H1 (cell line): Measurements from ENCODE around the gene PMM1. TPM values are rescaled to one million over a fixed set of nuclear protein-coding genes. Genes with fewer than 3 reads are reported as not detected.
"Not testable (repeated sequence)": the region's sequence is repeated elsewhere in the genome, so short reads cannot be mapped to it uniquely, and the experiment has no call there.

Source experiments
- CTCF ChIA-PET: fragments of 300-600 bp; sonication (Branson Sonifier 250); formaldehyde crosslinking; loops from one replicate; lab custom pipeline; 2021; ENCODE audit not compliant: partially characterized antibody; lab: Charles Lee
- POLR2A ChIA-PET: fragments of 300-600 bp; sonication (Branson Sonifier 250); formaldehyde crosslinking; loops from one replicate; lab custom pipeline; 2021; ENCODE audit warnings: inconsistent platforms; ENCODE audit not compliant: partially characterized antibody; lab: Charles Lee
- DNase-seq, 2 experiments: peaks; one replicate each; pipeline versions ENCODE4 v3.0.0 to v3.0.0-alpha.2; 2010 to 2022; ENCODE audit warnings: low spot score in 2 of 2, low read depth in 1 of 2, mixed read lengths in 1 of 2
- FAIRE-seq: peaks from 2 replicates; lab custom pipeline; 2011; peaks lifted over from hg19 to GRCh38; lab: Jason Lieb, UNC
- H2AFZ ChIP-seq: 2 replicates; pipeline ENCODE4 v1.8.1; 2012; ENCODE audit warnings: low read length, inconsistent platforms
- H2AK5ac ChIP-seq: 2 replicates; pipeline ENCODE4 v1.6.1; 2013; ENCODE audit warnings: low read depth, low read length
- H2BK120ac ChIP-seq: replicated peaks from 2 replicates; pipeline ENCODE3; 2013; ENCODE audit warnings: low read depth, low read length, inconsistent platforms
- H2BK12ac ChIP-seq: 2 replicates; pipeline ENCODE4 v1.6.1; 2013; ENCODE audit warnings: low read depth, low read length
- H2BK15ac ChIP-seq: 2 replicates; pipeline ENCODE4 v1.6.1; 2013; ENCODE audit warnings: low read length
- H2BK20ac ChIP-seq: 2 replicates; pipeline ENCODE4 v1.6.1; 2013; ENCODE audit warnings: low read length
- H2BK5ac ChIP-seq: 2 replicates; pipeline ENCODE4 v1.6.1; 2013; ENCODE audit warnings: low read depth, low read length
- H3K14ac ChIP-seq: 2 replicates; pipeline ENCODE4 v1.6.1; 2013; ENCODE audit warnings: inconsistent platforms; ENCODE audit not compliant: insufficient read length
- H3K18ac ChIP-seq: 2 replicates; pipeline ENCODE4 v1.6.1; 2013; ENCODE audit warnings: low read length; ENCODE audit errors: extremely low read depth
- H3K23ac ChIP-seq: 2 replicates; pipeline ENCODE4 v1.6.1; 2013; ENCODE audit warnings: inconsistent platforms; ENCODE audit not compliant: insufficient read length
- H3K23me2 ChIP-seq: 2 replicates; pipeline ENCODE4 v1.6.1; 2013; ENCODE audit warnings: low read depth, low read length
- H3K27ac ChIP-seq: 2 replicates; pipeline ENCODE4 v1.6.1; 2011; ENCODE audit warnings: low read depth, low read length, inconsistent platforms
- H3K27me3 ChIP-seq, 4 experiments: replicated peaks in 1 of 4; 1 replicate in 1 of 4; 2 replicates in 3 of 4; pipeline versions ENCODE4 v1.6.1 to v1.8.1; 2011 to 2013; ENCODE audit warnings: low read length in 3 of 4, mild to moderate bottlenecking in 3 of 4, inconsistent platforms in 2 of 4, mixed read lengths in 2 of 4, moderate library complexity in 1 of 4; ENCODE audit not compliant: control insufficient read depth in 3 of 4, insufficient read depth in 3 of 4; ENCODE audit errors: extremely low read depth in 1 of 4
- H3K36me3 ChIP-seq, 4 experiments: 2 replicates each; pipeline versions ENCODE4 v1.6.1 to v1.8.1; 2011 to 2013; ENCODE audit warnings: mild to moderate bottlenecking in 4 of 4, low read length in 3 of 4, moderate library complexity in 2 of 4, control low read depth in 1 of 4, inconsistent platforms in 1 of 4; ENCODE audit not compliant: insufficient read depth in 4 of 4, control insufficient read depth in 2 of 4
- H3K4ac ChIP-seq: replicated peaks from 2 replicates; pipeline ENCODE3; 2013; ENCODE audit warnings: low read length, low read depth, mixed read lengths, inconsistent platforms; ENCODE audit not compliant: insufficient read length
- H3K4me1 ChIP-seq, 4 experiments: replicated peaks in 1 of 4; 1 replicate in 1 of 4; 2 replicates in 3 of 4; pipeline versions ENCODE4 v1.6.1 to v1.8.1; 2011 to 2013; ENCODE audit warnings: low read length in 3 of 4, inconsistent platforms in 2 of 4, mixed read lengths in 1 of 4; ENCODE audit not compliant: insufficient read depth in 4 of 4, control insufficient read depth in 3 of 4
- H3K4me2 ChIP-seq, 2 experiments: 2 replicates each; pipeline versions ENCODE4 v1.6.1 to v1.8.1; 2011 to 2013; ENCODE audit warnings: low read depth in 2 of 2, low read length in 2 of 2, control low read depth in 1 of 2, inconsistent platforms in 1 of 2, mild to moderate bottlenecking in 1 of 2; ENCODE audit not compliant: insufficient read depth in 1 of 2
- H3K4me3 ChIP-seq, 4 experiments: fragments of 200-600, 300-600 bp in 1 of 4; sonication (generic), shearing (Covaris generic), sonication (Bioruptor Twin) in 1 of 4; 2 replicates each; pipeline versions ENCODE4 v1.5.1 to v1.8.1; 2011 to 2016; ENCODE audit warnings: low read length in 4 of 4, low read depth in 3 of 4, control low read depth in 2 of 4, inconsistent platforms in 2 of 4, mild to moderate bottlenecking in 2 of 4, mixed read lengths in 1 of 4, moderate library complexity in 1 of 4; ENCODE audit not compliant: insufficient read depth in 2 of 4; ENCODE audit errors: extremely low read depth in 1 of 4
- H3K56ac ChIP-seq: replicated peaks from 2 replicates; pipeline ENCODE3; 2013; ENCODE audit warnings: low read depth, mild to moderate bottlenecking, mixed read lengths, low read length, inconsistent platforms; ENCODE audit not compliant: insufficient read length
- H3K79me1 ChIP-seq: 2 replicates; pipeline ENCODE4 v1.6.1; 2013; ENCODE audit warnings: low read depth, low read length, control low read depth
- H3K79me2 ChIP-seq, 2 experiments: 2 replicates each; pipeline versions ENCODE4 v1.6.1 to v1.8.1; 2012 to 2013; ENCODE audit warnings: low read length in 2 of 2, mild to moderate bottlenecking in 2 of 2, inconsistent platforms in 1 of 2; ENCODE audit not compliant: insufficient read depth in 2 of 2, control insufficient read depth in 1 of 2
- H3K9ac ChIP-seq, 4 experiments: replicated peaks in 1 of 4; 1 replicate in 1 of 4; 2 replicates in 3 of 4; pipeline versions ENCODE4 v1.6.1 to v1.8.1; 2011 to 2013; ENCODE audit warnings: low read depth in 3 of 4, low read length in 3 of 4, control low read depth in 2 of 4, mild to moderate bottlenecking in 2 of 4, moderate library complexity in 2 of 4, inconsistent platforms in 1 of 4; ENCODE audit errors: extremely low read depth in 1 of 4
- H3K9me3 ChIP-seq, 2 experiments: 2 replicates each; pipeline versions ENCODE4 v1.6.1 to v1.8.1; 2012 to 2013; ENCODE audit warnings: mild to moderate bottlenecking in 2 of 2, moderate library complexity in 2 of 2, control low read depth in 1 of 2, inconsistent platforms in 1 of 2, low read depth in 1 of 2, low read length in 1 of 2, mixed read lengths in 1 of 2; ENCODE audit not compliant: insufficient read depth in 2 of 2
- H4K20me1 ChIP-seq, 2 experiments: replicated peaks in 1 of 2; 2 replicates each; pipeline versions ENCODE3 to v1.8.1; 2011 to 2013; ENCODE audit warnings: inconsistent platforms in 2 of 2, low read length in 2 of 2, mild to moderate bottlenecking in 1 of 2; ENCODE audit not compliant: insufficient read depth in 2 of 2, control insufficient read depth in 1 of 2
- H4K5ac ChIP-seq: 2 replicates; pipeline ENCODE4 v1.6.1; 2013; ENCODE audit warnings: low read length, low read depth, mixed read lengths, inconsistent platforms; ENCODE audit not compliant: insufficient read length
- H4K8ac ChIP-seq: 2 replicates; pipeline ENCODE4 v1.8.0; 2013; ENCODE audit warnings: mild to moderate bottlenecking, moderate library complexity, low read length, inconsistent platforms; ENCODE audit not compliant: insufficient read depth; ENCODE audit errors: extremely low read depth
- H4K91ac ChIP-seq: replicated peaks from 2 replicates; pipeline ENCODE3; 2013; ENCODE audit warnings: low read length, mixed read lengths, inconsistent platforms; ENCODE audit not compliant: insufficient read length
- WGBS, 2 experiments: shearing (Covaris generic) in 1 of 2; methylation state at CpG; one replicate each; pipeline versions ENCODE4 v1.1.6 to v1.1.7; 2013 to 2015; ENCODE audit warnings: low lambda C conversion rate in 2 of 2, mixed read lengths in 2 of 2, inconsistent platforms in 1 of 2, low coverage in 1 of 2, missing lambda C conversion rate in 1 of 2; ENCODE audit not compliant: insufficient replicate concordance in 2 of 2, insufficient coverage in 1 of 2, insufficient read length in 1 of 2; ENCODE audit errors: extremely low coverage in 1 of 2, missing lambda C conversion rate in 1 of 2; 5-methylcytosine and 5-hydroxymethylcytosine counted together
- polyA plus RNA-seq, 7 experiments: library from polyadenylated mRNA; depleted of rRNA in 3 of 7; stranded (reverse) in 5 of 7; unstranded in 2 of 7; fragments of >200 nt in 5 of 7; fragments of 200-250 nt in 2 of 7; gene quantifications; 1 replicate in 5 of 7; 2 replicates in 1 of 7; 4 replicates in 1 of 7; pipeline versions ENCODE4 v1.2.1 to v1.2.3, GENCODE V29; 2011 to 2013; ENCODE audit warnings: missing spikeins in 2 of 7, mixed read lengths in 2 of 7
- total RNA-seq: library from RNA; stranded (reverse); fragmentation: NEBNext Ultra II Directional; extraction: Animal tissue kit (Norgen Biotek cat#: 25700); gene quantifications from 2 replicates; pipeline ENCODE4 v1.2.1, GENCODE V29; 2021

The PMM1 gene
- total and polyA plus RNA-seq, 2 of the 8 experiments (the other 6 are each of a cell fraction or from before 2014, with no cell fraction given): 11.3 to 20.0 TPM

DNA sequence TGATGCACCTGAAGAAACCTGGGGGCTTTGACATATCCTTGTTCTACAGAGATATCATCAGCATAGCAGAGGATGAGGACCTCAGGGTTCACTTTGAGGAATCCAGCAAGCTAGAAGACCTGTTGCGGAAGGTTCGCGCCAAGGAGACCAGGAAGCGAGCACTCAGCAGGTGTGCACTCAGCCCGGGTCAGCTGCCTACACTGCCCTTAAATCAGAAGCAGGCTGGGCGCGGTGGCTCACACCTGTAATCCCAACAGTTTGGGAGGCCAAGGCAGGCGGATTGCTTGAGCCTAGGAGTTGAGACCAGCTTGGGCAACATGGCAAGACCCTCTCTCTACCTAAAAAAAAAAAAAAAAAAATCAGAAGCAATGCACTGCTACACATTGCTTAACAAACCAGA is 48.0 kb upstream of the PMM1 start:
- WGBS, 2 experiments: 96% methylated on average over 8 of the region's 8 CpGs; no CpG with 5 or more reads in 1 of the 2 experiments
- not testable (repeated sequence) for H3K9me3 ChIP-seq, H3K23ac ChIP-seq, H2AFZ ChIP-seq, H3K56ac ChIP-seq, H4K5ac ChIP-seq, H3K27me3 ChIP-seq, H3K27ac ChIP-seq, H4K91ac ChIP-seq, H3K4ac ChIP-seq, H3K14ac ChIP-seq, H3K4me2 ChIP-seq, H2BK120ac ChIP-seq, H3K4me3 ChIP-seq, H3K9ac ChIP-seq, H4K8ac ChIP-seq, H2BK15ac ChIP-seq, H2BK20ac ChIP-seq, H3K18ac ChIP-seq, H3K79me1 ChIP-seq, FAIRE-seq, DNase-seq, H2AK5ac ChIP-seq, H3K23me2 ChIP-seq, H2BK12ac ChIP-seq, H4K20me1 ChIP-seq, H3K4me1 ChIP-seq, H2BK5ac ChIP-seq
- CTCF ChIA-PET: interaction anchor here (0.6 to 1.3 kb wide), 2 partner anchors 29 to 1547 kb away, joined by 3 read pairs; no protein-coding TSS in a partner anchor
- Histone ChIP-seq H3K36me3 (peaks cover 29 to 94% (median 60%) of the 10 kb centered on the region in 4 experiments), H3K79me2 (peaks cover 0 to 22% of the 10 kb centered on the region in 2 experiments; a peak in 2 of 4 replicates)
- POLR2A ChIA-PET: interaction anchor here (1.0 to 13.3 kb wide), 5 partner anchors 7 to 27 kb away, joined by 3 to 157 read pairs (median 7); partner anchors contain the start of genes DESI1 and XRCC6
